Gastroesophageal sphincter (tissue), 3 donors: ENCODE measurements around the gene OR9G4.

Experiments used
- POLR2A ChIP-seq, 2 donors: fragments of 450-650 bp; IDR thresholded peaks; one replicate each; pipeline ENCODE4 v1.6.1; 2017; ENCODE audit warnings: antibody characterized with exemption in 2 of 2, mild to moderate bottlenecking in 2 of 2, moderate library complexity in 1 of 2
- POLR2AphosphoS5 ChIP-seq: sonication (generic); formaldehyde crosslinking; IDR thresholded peaks from one replicate; pipeline ENCODE4 v1.6.1; 2017; ENCODE audit warnings: antibody characterized with exemption
- TF ChIP-seq, protein P1 (sequence below), 4 experiments: fragments of 200-600 bp in 2 of 4; fragments of 450-650 bp in 2 of 4; sonication (generic) in 1 of 4; IDR thresholded peaks; one replicate each; pipeline ENCODE4 v1.5.1; 2017 to 2019; ENCODE audit warnings: antibody characterized with exemption in 4 of 4, mild to moderate bottlenecking in 2 of 4, moderate library complexity in 2 of 4

- TF ChIP-seq, protein P1, sequence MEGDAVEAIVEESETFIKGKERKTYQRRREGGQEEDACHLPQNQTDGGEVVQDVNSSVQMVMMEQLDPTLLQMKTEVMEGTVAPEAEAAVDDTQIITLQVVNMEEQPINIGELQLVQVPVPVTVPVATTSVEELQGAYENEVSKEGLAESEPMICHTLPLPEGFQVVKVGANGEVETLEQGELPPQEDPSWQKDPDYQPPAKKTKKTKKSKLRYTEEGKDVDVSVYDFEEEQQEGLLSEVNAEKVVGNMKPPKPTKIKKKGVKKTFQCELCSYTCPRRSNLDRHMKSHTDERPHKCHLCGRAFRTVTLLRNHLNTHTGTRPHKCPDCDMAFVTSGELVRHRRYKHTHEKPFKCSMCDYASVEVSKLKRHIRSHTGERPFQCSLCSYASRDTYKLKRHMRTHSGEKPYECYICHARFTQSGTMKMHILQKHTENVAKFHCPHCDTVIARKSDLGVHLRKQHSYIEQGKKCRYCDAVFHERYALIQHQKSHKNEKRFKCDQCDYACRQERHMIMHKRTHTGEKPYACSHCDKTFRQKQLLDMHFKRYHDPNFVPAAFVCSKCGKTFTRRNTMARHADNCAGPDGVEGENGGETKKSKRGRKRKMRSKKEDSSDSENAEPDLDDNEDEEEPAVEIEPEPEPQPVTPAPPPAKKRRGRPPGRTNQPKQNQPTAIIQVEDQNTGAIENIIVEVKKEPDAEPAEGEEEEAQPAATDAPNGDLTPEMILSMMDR (IDR thresholded peaks at IDR 0.05): no peak
- TF ChIP-seq POLR2AphosphoS5 (no peak), POLR2A (IDR thresholded peaks at IDR 0.05) (no peak)
Observed at GRCh38 chr11:56720513-56720912, 28.0 kb downstream of the OR9G4 start.
